ENCODE results near the gene EGFR.
A peak's percentile ranks its signal among the peaks of the same experiment; 100 is the strongest.
"Not testable (repeated sequence)": the region's sequence is repeated elsewhere in the genome, so short reads cannot be mapped to it uniquely, and the experiment has no call there.

Gene EGFR

DNA sequence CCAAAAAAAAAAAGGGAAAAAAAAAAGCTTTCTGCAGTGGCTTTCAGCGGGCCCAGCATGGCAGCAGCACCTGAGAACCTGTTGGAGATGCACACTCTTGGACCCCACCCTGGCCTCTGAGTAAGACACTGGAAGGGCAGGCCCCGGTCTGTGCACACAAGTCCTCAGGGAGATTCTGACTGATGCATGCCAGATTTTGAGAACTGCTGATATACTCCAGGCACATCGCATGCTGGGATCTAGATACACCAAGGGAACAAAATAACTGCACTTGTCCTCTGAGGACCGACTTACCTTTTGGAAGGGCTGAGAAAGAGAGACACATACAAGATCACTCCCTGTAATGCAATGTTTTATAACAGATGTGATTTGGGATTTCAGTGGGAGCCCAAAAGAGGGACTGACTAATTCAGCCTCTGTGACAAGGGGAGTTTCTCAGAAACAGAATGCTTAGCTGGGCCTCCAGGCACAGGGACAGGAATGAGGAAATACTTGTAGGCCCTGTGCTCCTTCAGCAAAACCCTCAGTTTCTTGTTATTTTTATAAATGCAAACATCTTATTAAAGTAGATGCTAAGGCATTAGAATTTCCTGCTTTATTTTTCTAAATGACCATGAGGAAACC lies 8.2 kb downstream of the EGFR start:
- Histone ChIP-seq H3K4me1 (ENCODE audit: control insufficient read depth, insufficient read depth, low read length) (peaks cover 76% of the 10 kb centered on the region), H3K27me3 (ENCODE audit: control insufficient read depth, insufficient read depth, low read length) (no peaks in the 10 kb centered on the region), H3K9me3 (replicated peaks; ENCODE audit: low read length) (no peaks in the 10 kb centered on the region), H3K4me2 (ENCODE audit: low read length) (peak overlapping the region; percentile 21), H3K9ac (ENCODE audit: low read depth, low read length) (peak overlapping the region; percentile 18), H3K4me3 (ENCODE audit: low read length) (no peak overlapping the region), H3K36me3 (ENCODE audit: insufficient read depth, low read length) (peaks cover 17% of the 10 kb centered on the region)

DNA sequence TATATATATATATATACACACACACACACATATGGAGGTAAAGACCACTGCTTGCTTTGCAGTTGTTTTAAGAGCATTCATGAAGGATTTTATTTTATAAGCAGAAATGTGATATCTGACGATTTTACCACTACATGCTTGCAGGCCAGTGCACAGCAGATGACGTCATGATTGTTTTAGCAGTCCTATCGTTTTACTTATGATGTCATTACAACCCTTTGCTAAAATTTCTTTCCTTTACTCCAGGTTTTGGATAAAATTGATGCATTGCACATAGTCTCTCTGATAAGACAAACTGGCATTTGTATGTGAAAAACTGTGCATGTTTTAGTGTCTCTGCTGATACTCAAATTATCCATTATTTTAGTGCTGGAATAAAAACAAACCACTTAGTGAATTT lies 9.2 kb downstream of the EGFR start:
- no peak overlapping the region for H3K4me3 ChIP-seq (ENCODE audit: low read length)

DNA sequence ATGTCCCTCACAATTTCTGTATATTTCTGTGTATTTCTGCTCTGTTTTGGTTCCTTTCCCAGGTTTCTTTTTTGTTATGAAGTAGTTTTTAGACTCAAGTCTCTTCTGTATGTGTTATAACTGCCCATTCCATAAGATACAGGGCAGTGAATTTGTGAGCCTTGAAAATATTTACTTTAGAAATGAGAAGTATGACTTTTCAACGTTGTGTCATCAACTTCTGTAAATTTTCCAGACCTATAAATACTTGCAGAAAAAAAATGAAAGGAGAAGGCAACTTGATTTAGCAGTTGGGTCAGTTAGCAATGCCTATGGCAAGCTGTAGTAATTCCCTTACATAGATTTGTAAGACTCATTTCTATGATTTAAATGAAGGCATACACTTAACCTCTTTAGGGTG lies 11.5 kb downstream of the EGFR start:
- H3K4me1 ChIP-seq (ENCODE audit: control insufficient read depth, insufficient read depth, low read length), result peaks cover 69% of the 10 kb centered on the region
- peak overlapping the region; percentile 17 for H3K4me2 ChIP-seq (ENCODE audit: low read length)
- H3K36me3 ChIP-seq (ENCODE audit: insufficient read depth, low read length), result peaks cover 10% of the 10 kb centered on the region
- H3K4me3 ChIP-seq (ENCODE audit: low read length), result no peak overlapping the region
- no peaks in the 10 kb centered on the region for H3K9me3 ChIP-seq (replicated peaks; ENCODE audit: low read length)
- no peak overlapping the region for H3K9ac ChIP-seq (ENCODE audit: low read depth, low read length)
- no peaks in the 10 kb centered on the region for H3K27me3 ChIP-seq (ENCODE audit: control insufficient read depth, insufficient read depth, low read length)

More for the DNA sequence above, 9.2 kb downstream of the EGFR start:
- peaks cover 76% of the 10 kb centered on the region for H3K4me1 ChIP-seq (ENCODE audit: control insufficient read depth, insufficient read depth, low read length)
- peaks cover 17% of the 10 kb centered on the region for H3K36me3 ChIP-seq (ENCODE audit: insufficient read depth, low read length)
- no peaks in the 10 kb centered on the region for H3K9me3 ChIP-seq (replicated peaks; ENCODE audit: low read length)
- no peak overlapping the region for H3K9ac ChIP-seq (ENCODE audit: low read depth, low read length)
- no peaks in the 10 kb centered on the region for H3K27me3 ChIP-seq (ENCODE audit: control insufficient read depth, insufficient read depth, low read length)
- no peak overlapping the region for H3K4me2 ChIP-seq (ENCODE audit: low read length)

DNA sequence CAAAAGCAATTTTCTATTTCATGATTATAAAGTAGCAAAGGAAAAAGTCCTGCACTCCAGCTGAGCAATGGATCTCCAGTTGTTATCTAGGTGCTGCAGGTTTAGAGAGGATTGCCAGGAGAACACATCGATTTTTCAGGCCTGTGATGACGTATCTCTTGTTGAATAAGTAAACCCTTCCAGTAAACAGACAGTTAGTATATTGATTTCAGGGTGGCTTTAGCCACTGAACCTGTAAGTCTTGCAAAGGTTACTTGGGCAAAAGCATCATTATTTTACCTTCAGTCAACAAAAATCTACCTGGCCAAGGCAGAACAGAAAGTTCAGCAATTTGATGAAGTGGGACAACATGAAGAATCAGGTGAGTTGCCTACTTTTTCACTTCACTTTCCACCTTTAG lies 12.3 kb downstream of the EGFR start:
- Histone ChIP-seq H3K9me3 (replicated peaks; ENCODE audit: low read length) (no peaks in the 10 kb centered on the region), H3K36me3 (ENCODE audit: insufficient read depth, low read length) (peaks cover 4% of the 10 kb centered on the region), H3K4me3 (ENCODE audit: low read length) (no peak overlapping the region), H3K27me3 (ENCODE audit: control insufficient read depth, insufficient read depth, low read length) (no peaks in the 10 kb centered on the region), H3K4me1 (ENCODE audit: control insufficient read depth, insufficient read depth, low read length) (peaks cover 62% of the 10 kb centered on the region), H3K9ac (ENCODE audit: low read depth, low read length) (no peak overlapping the region), H3K4me2 (ENCODE audit: low read length) (no peak overlapping the region)

DNA sequence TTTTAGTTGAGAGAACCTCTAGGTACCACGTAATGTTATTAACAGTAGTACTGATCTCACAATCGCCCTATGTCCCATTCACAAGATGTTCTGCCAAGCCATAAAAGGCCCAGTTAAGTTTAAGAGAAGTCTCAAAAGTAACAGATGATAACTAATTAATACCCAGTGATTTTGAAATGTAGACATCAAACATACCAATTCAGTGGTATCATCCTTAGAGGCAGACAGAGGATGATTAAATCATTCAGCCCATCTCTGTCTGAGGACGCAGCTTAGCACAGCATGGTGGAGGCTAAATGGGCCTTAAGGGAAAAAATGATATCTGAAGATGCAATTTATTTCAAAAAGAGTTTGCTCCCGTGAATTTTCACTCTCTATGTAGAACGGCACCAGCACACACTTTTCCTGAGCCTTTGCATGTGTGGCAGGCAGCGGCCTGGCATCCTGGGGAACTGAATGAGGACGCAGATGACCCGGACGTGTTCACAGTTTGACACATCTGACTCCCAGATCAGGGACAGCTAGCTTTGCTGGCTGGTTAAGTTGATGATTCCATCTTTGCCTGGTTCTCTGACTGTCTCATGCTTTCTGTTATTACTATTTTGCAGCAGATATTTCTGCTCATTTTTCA lies 13.4 kb downstream of the EGFR start:
- Histone ChIP-seq H3K4me3 (ENCODE audit: low read length) (no peak overlapping the region), H3K4me2 (ENCODE audit: low read length) (no peak overlapping the region), H3K9ac (ENCODE audit: low read depth, low read length) (no peak overlapping the region), H3K36me3 (ENCODE audit: insufficient read depth, low read length) (peaks cover 4% of the 10 kb centered on the region), H3K4me1 (ENCODE audit: control insufficient read depth, insufficient read depth, low read length) (peaks cover 50% of the 10 kb centered on the region), H3K9me3 (replicated peaks; ENCODE audit: low read length) (no peaks in the 10 kb centered on the region), H3K27me3 (ENCODE audit: control insufficient read depth, insufficient read depth, low read length) (no peaks in the 10 kb centered on the region)

DNA sequence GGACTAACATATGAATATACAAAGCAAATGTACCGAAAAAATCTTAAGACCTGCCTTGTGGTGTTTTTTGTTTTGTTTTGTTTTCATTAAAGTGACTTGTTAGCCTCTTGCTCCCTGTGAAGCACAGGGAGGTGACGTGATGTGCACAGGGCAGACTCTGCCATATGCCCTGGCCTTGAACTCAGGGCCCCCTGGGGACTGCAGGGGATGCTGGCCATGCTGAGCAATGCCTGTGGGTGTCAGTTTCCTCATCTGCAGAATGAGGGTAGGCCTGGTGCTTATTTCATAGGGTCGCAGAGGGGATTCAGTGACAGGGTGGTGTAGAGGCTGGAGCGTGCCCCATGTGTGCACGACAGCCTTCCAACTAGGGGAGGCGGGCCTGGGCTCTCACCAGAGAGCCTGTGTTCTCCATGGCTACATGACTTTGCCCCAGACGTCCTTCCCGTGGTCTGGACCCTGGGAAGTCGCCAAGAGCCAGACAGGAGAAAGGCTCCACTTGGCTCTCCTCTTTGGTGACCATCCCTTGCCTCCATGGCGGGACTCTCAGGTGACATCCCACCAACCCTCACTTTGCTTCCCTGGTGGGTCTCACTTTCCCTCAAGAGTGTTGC lies 14.5 kb downstream of the EGFR start:
- Histone ChIP-seq H3K4me3 (ENCODE audit: low read length) (no peak overlapping the region), H3K36me3 (ENCODE audit: insufficient read depth, low read length) (peaks cover 10% of the 10 kb centered on the region), H3K4me1 (ENCODE audit: control insufficient read depth, insufficient read depth, low read length) (peaks cover 46% of the 10 kb centered on the region), H3K27me3 (ENCODE audit: control insufficient read depth, insufficient read depth, low read length) (no peaks in the 10 kb centered on the region), H3K9me3 (replicated peaks; ENCODE audit: low read length) (no peaks in the 10 kb centered on the region), H3K9ac (ENCODE audit: low read depth, low read length) (no peak overlapping the region), H3K4me2 (ENCODE audit: low read length) (no peak overlapping the region)

DNA sequence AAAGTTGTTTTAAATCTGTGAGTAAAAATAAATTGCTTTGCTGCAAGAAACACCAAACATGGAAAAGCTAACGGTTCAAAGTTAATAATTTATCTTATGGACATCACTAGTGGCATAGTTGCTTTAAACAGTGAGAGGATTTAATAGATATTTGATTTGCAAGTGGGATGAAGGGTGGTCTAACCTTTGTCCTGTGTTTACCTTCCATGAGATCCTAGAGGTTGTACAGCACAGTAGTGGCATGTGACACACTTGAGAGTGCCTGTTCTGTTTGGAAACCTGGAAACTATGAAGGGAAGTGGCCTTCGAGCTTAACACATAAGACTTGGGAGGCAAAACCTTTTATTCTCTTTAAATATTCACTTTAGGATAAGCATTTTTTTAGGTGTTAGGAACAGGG lies 16.0 kb downstream of the EGFR start:
- no peak overlapping the region for H3K9ac ChIP-seq (ENCODE audit: low read depth, low read length)
- no peaks in the 10 kb centered on the region for H3K27me3 ChIP-seq (ENCODE audit: control insufficient read depth, insufficient read depth, low read length)
- H3K9me3 ChIP-seq (replicated peaks; ENCODE audit: low read length), result no peaks in the 10 kb centered on the region
- H3K4me3 ChIP-seq (ENCODE audit: low read length), result no peak overlapping the region
- peaks cover 40% of the 10 kb centered on the region for H3K4me1 ChIP-seq (ENCODE audit: control insufficient read depth, insufficient read depth, low read length)
- H3K36me3 ChIP-seq (ENCODE audit: insufficient read depth, low read length), result peaks cover 17% of the 10 kb centered on the region
- no peak overlapping the region for H3K4me2 ChIP-seq (ENCODE audit: low read length)

DNA sequence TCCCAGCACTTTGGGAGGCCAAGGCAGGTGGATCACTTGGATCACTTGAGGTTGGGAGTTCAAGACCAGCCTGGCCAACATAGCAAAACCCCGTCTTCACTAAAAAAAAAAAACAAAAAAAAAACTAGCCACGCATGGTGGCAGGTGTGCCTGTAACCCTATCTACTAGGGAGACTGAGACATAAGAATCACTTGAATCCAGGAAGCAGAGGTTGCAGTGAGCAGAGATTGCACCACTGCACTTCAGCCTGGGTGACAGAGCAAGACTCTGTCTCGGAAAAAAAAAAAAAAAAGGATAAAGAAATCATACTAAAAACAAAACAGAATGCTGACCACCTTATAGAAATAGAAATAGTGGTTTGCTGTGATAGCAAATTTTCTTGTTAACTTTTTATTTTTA lies 16.6 kb downstream of the EGFR start:
- Histone ChIP-seq H3K36me3 (ENCODE audit: insufficient read depth, low read length) (peaks cover 19% of the 10 kb centered on the region), H3K4me1 (ENCODE audit: control insufficient read depth, insufficient read depth, low read length) (peaks cover 33% of the 10 kb centered on the region)
- H3K27me3 ChIP-seq (ENCODE audit: control insufficient read depth, insufficient read depth, low read length); H3K4me3 ChIP-seq (ENCODE audit: low read length); H3K4me2 ChIP-seq (ENCODE audit: low read length); H3K9ac ChIP-seq (ENCODE audit: low read depth, low read length); H3K9me3 ChIP-seq (replicated peaks; ENCODE audit: low read length): not testable (repeated sequence)

DNA sequence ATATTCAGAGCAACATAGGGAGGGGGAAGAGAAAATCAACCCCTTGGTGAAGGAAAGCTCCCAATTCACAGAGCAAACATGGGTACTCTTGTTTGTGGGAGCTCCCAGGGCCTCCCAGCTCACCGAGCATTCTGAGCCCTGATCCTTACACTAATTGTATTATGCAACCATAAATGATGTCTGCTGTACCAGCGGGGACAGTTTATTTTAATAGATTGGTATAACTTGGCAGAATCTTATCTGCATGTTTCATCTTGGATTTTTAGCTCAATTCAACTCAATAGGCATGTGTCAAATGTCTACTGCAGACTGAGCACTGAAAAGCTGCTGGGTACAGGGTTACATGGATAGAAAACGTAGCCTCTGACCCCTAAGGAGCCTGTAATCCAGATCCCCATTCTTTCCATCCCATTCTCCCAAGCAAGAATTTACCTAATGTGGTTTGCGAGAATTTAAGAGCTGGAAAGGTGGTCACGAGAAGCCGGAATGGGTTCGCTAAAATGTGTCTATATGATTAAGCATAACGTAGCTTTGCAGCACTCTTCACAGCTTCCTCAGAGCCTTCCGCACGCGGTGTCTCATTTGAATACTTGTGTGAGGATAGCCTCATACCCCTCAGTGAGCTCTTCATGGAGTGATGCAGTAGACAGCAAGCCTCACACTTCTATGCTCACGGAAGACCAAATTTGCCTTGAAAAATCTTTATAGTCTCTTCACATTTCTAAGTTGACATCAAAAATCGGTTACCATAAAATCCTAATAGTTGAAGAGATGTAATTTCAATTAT lies 18.3 kb downstream of the EGFR start:
- Histone ChIP-seq H3K4me2 (ENCODE audit: low read length) (no peak overlapping the region), H3K9ac (ENCODE audit: low read depth, low read length) (no peak overlapping the region), H3K4me3 (ENCODE audit: low read length) (no peak overlapping the region), H3K9me3 (replicated peaks; ENCODE audit: low read length) (no peaks in the 10 kb centered on the region), H3K4me1 (ENCODE audit: control insufficient read depth, insufficient read depth, low read length) (peaks cover 20% of the 10 kb centered on the region), H3K27me3 (ENCODE audit: control insufficient read depth, insufficient read depth, low read length) (no peaks in the 10 kb centered on the region), H3K36me3 (ENCODE audit: insufficient read depth, low read length) (peaks cover 19% of the 10 kb centered on the region)

DNA sequence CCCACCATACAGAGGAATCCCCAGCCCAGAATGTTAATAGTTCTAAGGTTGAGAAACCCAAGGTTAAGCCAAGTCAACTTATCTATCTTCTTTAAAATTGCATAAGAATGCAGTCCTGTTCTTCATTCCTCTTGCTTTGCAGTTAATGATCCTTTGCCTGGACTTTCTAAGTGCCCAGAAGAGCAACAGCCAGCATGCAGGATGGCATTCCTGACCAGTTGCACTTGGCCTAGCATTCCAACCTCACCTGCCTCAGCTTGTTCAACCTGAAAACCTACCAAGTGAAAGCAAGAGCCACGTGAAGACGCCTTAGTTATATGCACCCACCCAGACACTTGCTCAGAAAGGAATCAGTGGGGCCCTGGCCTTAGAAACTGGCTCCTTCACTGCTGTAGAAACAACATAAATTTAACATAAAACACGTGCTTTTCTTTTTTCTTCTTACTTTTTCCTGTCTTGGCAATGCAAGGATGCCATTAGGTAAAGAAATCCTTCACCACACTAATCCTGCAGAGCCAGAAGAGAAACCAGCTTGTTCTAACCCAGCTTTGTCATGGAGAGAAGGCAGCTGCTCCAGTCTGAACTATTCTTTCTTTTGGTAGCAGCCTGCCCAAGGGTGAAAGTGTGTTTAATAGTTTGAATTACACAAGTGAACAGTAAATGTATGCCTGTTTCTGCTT lies 25.0 kb downstream of the EGFR start:
- Histone ChIP-seq H3K27me3 (ENCODE audit: control insufficient read depth, insufficient read depth, low read length) (no peaks in the 10 kb centered on the region), H3K36me3 (ENCODE audit: insufficient read depth, low read length) (peaks cover 24% of the 10 kb centered on the region), H3K9ac (ENCODE audit: low read depth, low read length) (no peak overlapping the region), H3K4me1 (ENCODE audit: control insufficient read depth, insufficient read depth, low read length) (peaks cover 44% of the 10 kb centered on the region), H3K4me3 (ENCODE audit: low read length) (no peak overlapping the region), H3K4me2 (ENCODE audit: low read length) (no peak overlapping the region), H3K9me3 (replicated peaks; ENCODE audit: low read length) (no peaks in the 10 kb centered on the region)

DNA sequence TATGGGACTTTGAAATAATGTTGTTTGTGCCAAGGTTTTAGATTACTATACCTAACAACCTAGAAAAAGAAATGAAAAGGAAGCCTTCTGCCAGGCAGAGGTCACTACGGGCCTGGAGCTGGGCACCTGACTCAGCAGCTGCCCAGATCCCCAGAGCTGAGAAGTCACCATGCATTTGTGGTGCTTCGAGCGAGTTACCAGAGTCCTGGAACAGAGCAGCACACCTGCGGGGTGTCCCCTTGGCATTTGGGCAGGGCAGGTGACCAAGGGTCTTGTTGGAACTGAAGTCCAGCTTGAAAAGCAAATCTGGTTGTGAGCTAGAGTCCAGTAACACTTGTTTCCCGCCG lies 25.5 kb downstream of the EGFR start:
- Histone ChIP-seq H3K4me3 (ENCODE audit: low read length) (no peak overlapping the region), H3K9ac (ENCODE audit: low read depth, low read length) (peak overlapping the region; percentile 5), H3K27me3 (ENCODE audit: control insufficient read depth, insufficient read depth, low read length) (no peaks in the 10 kb centered on the region), H3K4me1 (ENCODE audit: control insufficient read depth, insufficient read depth, low read length) (peaks cover 45% of the 10 kb centered on the region), H3K4me2 (ENCODE audit: low read length) (peak overlapping the region; percentile 13), H3K9me3 (replicated peaks; ENCODE audit: low read length) (no peaks in the 10 kb centered on the region), H3K36me3 (ENCODE audit: insufficient read depth, low read length) (peaks cover 19% of the 10 kb centered on the region)

Measured in skeletal muscle satellite cell (primary cell).